ENCODE results near the gene BMX. TPM values are rescaled to one million over a fixed set of nuclear protein-coding genes. Genes with fewer than 3 reads are reported as not detected.

Gene BMX
- total RNA-seq, 2 donors from 2014 or later, result 6.2 to 10.0 TPM

- Histone ChIP-seq H3K27me3 (replicated peaks; ENCODE audit: insufficient read depth) (no peaks in the 10 kb centered on the region), H3K4me3 (no peak overlapping the region), H3K9me3 (no peaks in the 10 kb centered on the region), H3K27ac (no peak overlapping the region), H3K4me1 (ENCODE audit: control insufficient read depth in 1 of 2, low read depth in 2 of 2) (no peaks in the 10 kb centered on the region), H3K36me3 (no peaks in the 10 kb centered on the region)
- no peak for ATAC-seq (ENCODE audit: insufficient number of reproducible peaks, low FRiP score, low read depth)
- no peak for DNase-seq (ENCODE audit: low spot score)
- TF ChIP-seq CTCF (IDR thresholded peaks at IDR 0.05), result no peak
Observed at GRCh38 chrX:15563056-15563455, 62.4 kb downstream of the BMX start.

GRCh38 chrX:15564981-15565579 lies 64.5 kb downstream of the BMX start:
- no peaks in the 10 kb centered on the region for H3K27me3 ChIP-seq (replicated peaks; ENCODE audit: insufficient read depth)
- no peaks in the 10 kb centered on the region for H3K36me3 ChIP-seq
- TF ChIP-seq CTCF (IDR thresholded peaks at IDR 0.05), result peak; percentile 31
- ATAC-seq (ENCODE audit: insufficient number of reproducible peaks, low FRiP score, low read depth), result no peak
- H3K4me3 ChIP-seq, result no peak overlapping the region
- DNase-seq (ENCODE audit: low spot score), result no peak
- no peaks in the 10 kb centered on the region for H3K4me1 ChIP-seq (ENCODE audit: control insufficient read depth in 1 of 2, low read depth in 2 of 2)
- no peak overlapping the region for H3K27ac ChIP-seq
- H3K9me3 ChIP-seq, result no peaks in the 10 kb centered on the region

GRCh38 chrX:15566244-15566643 lies 65.6 kb downstream of the BMX start:
- DNase-seq (ENCODE audit: low spot score), result no peak
- Histone ChIP-seq H3K4me3 (no peak overlapping the region), H3K9me3 (no peaks in the 10 kb centered on the region), H3K4me1 (ENCODE audit: control insufficient read depth in 1 of 2, low read depth in 2 of 2) (no peaks in the 10 kb centered on the region), H3K27me3 (replicated peaks; ENCODE audit: insufficient read depth) (no peaks in the 10 kb centered on the region), H3K36me3 (no peaks in the 10 kb centered on the region), H3K27ac (no peak overlapping the region)
- no peak for TF ChIP-seq CTCF (IDR thresholded peaks at IDR 0.05)
- no peak for ATAC-seq (ENCODE audit: insufficient number of reproducible peaks, low FRiP score, low read depth)

GRCh38 chrX:15567267-15567666 lies 66.7 kb downstream of the BMX start:
- no peak for ATAC-seq (ENCODE audit: insufficient number of reproducible peaks, low FRiP score, low read depth)
- H3K4me3 ChIP-seq, result no peak overlapping the region
- TF ChIP-seq CTCF (IDR thresholded peaks at IDR 0.05), result no peak

GRCh38 chrX:15567886-15568616 lies 67.4 kb downstream of the BMX start:
- no peak for ATAC-seq (ENCODE audit: insufficient number of reproducible peaks, low FRiP score, low read depth)
- TF ChIP-seq CTCF (IDR thresholded peaks at IDR 0.05), result no peak
- no peak for DNase-seq (ENCODE audit: low spot score)
- Histone ChIP-seq H3K36me3 (no peaks in the 10 kb centered on the region), H3K9me3 (no peaks in the 10 kb centered on the region), H3K27me3 (replicated peaks; ENCODE audit: insufficient read depth) (no peaks in the 10 kb centered on the region), H3K4me3 (no peak overlapping the region), H3K27ac (no peak overlapping the region), H3K4me1 (ENCODE audit: control insufficient read depth in 1 of 2, low read depth in 2 of 2) (no peaks in the 10 kb centered on the region)

More at GRCh38 chrX:15567267-15567666, 66.7 kb downstream of the BMX start:
- no peaks in the 10 kb centered on the region for H3K4me1 ChIP-seq (ENCODE audit: control insufficient read depth in 1 of 2, low read depth in 2 of 2)
- DNase-seq (ENCODE audit: low spot score), result no peak
- no peaks in the 10 kb centered on the region for H3K36me3 ChIP-seq
- no peaks in the 10 kb centered on the region for H3K9me3 ChIP-seq
- H3K27me3 ChIP-seq (replicated peaks; ENCODE audit: insufficient read depth), result no peaks in the 10 kb centered on the region
- no peak overlapping the region for H3K27ac ChIP-seq
